PFSK-1 (cell line): Measurements from ENCODE around the gene COMMD9.

Experiments used
- FOXP2 ChIP-seq: optimal IDR thresholded peaks from 2 replicates; pipeline ENCODE3; 2011; ENCODE audit warnings: borderline replicate concordance, control low read depth, inconsistent platforms; ENCODE audit not compliant: insufficient read depth; ENCODE audit errors: extremely low read length, extremely low read depth
- POLR2AphosphoS5 ChIP-seq: IDR thresholded peaks from 2 replicates; pipeline ENCODE4 v1.6.1; 2012; ENCODE audit warnings: low read depth, mild to moderate bottlenecking, control low read depth, low read length, moderate library complexity
- REST ChIP-seq, 2 experiments: IDR thresholded peaks; 2 replicates each; pipeline versions ENCODE4 v1.6.1 to v1.8.0; 2011 to 2012; ENCODE audit warnings: low read depth in 2 of 2, low read length in 2 of 2, control low read depth in 1 of 2, inconsistent platforms in 1 of 2, mild to moderate bottlenecking in 1 of 2, moderate library complexity in 1 of 2; ENCODE audit not compliant: insufficient read depth in 1 of 2
- SIN3A ChIP-seq: IDR thresholded peaks from 2 replicates; pipeline ENCODE4 v1.6.1; 2012; ENCODE audit warnings: mild to moderate bottlenecking, low read length, moderate library complexity, borderline replicate concordance; ENCODE audit not compliant: insufficient read depth
- TAF1 ChIP-seq: IDR thresholded peaks from 2 replicates; pipeline ENCODE4 v1.6.1; 2012; ENCODE audit warnings: low read length, control low read depth, borderline replicate concordance; ENCODE audit not compliant: insufficient read depth

The COMMD9 gene

DNA sequence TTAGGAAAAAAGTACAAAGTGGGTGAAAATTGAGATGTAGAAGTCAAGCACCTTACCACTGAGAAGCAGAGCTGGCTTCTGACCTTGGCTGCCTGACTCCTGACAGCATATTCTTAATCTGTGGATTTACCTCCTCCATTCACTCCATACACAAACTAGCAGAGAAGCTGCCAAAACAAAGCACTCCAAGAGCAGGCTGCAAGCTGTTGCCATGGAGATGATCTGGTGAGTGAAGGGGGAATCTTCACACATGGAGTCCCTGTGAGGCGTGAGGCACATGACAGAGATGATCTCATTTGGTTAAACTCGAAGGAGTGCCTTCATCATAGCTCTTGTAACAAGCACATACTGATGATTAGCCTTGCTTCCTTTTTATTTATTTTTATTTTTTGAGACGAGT is 16.1 kb downstream of the COMMD9 start:
- TF ChIP-seq FOXP2: no peak

DNA sequence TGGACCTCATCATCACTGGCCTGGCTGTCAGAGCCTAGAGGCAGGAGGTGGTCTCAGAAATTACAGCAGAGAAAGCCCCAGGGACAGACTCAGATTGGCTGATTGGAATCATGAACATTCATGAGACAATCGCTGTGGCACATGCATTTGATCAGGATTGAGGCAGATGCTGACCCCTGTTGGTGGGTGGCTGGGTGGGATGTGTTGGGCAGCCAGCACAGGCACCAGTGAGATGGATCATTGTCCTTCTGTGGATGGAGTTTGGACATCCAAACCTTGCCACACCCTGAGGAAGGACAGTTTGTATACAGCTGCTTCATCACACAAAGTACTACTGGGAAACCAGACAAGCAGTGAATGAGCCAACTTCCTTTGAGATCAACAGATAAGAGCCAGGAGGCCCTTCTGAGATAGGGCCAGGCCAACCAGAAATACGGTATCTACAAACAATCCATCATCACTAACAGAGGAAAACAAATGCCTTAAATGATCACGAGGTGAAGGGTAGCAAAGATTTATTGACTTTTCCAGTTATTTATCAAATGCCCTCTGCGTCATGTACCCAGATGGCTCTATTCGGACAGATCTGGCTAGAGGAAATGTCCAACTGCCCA is 17.3 kb downstream of the COMMD9 start:
- TF ChIP-seq FOXP2: peak; percentile 66
- TF ChIP-seq REST (IDR thresholded peaks at IDR 0.05; ENCODE audit: insufficient read depth in 1 of 2, low read depth in 2 of 2, low read length in 2 of 2): no peak
- TF ChIP-seq TAF1: no peak
- TF ChIP-seq SIN3A: 0 out of 2 replicates have a peak, but pooled peaks have one; percentile 27
- no peak for TF ChIP-seq POLR2AphosphoS5

DNA sequence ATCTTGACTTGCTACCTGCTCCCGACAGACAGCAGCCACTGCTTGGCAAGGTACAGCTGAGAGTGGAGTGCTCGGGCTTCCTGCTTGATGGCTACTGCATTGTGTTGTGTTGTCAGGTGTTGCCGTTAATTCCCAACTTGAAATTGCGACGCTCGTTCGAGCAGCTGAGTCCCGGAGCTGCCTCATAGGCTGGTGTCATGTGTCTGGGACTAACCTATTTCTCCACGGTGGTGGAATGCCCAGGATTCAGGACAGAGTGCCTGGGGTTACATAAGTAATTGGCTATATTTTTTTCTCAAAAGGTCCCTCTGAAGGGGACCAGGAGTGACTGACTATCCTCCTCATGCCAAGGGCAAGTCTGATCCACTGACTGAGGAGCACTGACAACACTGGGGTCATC is 18.5 kb downstream of the COMMD9 start:
- TF ChIP-seq POLR2AphosphoS5: no peak
- TF ChIP-seq REST (IDR thresholded peaks at IDR 0.05; ENCODE audit: insufficient read depth in 1 of 2, low read depth in 2 of 2, low read length in 2 of 2): no peak

DNA sequence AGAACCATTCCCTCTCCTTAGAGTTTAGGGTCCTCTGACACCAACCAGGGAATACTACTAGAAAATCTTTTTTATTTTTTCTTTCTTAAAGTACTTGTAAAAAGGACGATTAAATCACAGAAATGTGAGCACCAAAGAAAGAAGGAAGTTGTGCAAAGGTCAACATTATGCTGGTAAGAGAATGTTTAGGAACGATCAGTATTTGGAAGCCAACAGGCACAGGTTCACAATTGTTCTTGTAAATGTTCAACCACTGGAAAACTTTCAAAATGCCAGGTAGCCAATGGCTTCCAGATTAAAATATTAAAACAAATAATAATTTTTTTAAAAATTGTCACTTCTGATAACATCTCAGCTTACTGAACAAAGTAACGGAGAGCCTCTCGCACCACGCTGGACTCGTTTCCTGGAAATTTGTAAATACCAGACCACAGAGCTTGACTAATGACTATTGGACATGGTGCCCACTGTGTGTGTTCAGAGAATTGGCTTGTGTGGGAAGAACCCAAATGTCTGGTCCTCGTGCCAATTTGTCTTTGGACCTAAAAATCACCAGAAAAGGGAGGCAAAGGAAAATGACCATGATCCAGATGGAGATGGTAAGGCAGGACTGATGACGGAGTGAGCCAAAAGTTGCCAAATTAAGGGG is 20.8 kb downstream of the COMMD9 start:
- TF ChIP-seq TAF1 (no peak), SIN3A (no peak), POLR2AphosphoS5 (no peak)

DNA sequence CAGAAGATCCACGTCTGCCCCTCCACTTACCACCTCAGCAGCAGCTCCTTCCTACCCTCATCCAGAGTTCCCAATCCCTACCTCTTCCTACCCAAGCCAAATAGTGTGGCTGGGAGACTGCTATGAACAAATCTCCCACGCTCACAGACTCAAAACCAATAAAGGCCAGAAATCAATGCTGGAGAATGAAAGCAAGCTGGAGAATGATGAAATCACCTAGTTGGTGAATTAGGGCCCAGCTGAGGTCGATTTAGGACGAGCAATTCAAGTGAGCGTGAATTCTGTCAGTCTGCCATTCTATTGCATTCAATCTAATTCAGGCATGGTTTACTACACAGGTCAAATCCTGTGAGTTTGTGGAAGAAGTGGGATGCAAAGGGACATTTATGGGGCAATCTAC is 22.5 kb downstream of the COMMD9 start:
- TF ChIP-seq FOXP2: no peak
- no peak for TF ChIP-seq POLR2AphosphoS5
- no peak for TF ChIP-seq REST (IDR thresholded peaks at IDR 0.05; ENCODE audit: insufficient read depth in 1 of 2, low read depth in 2 of 2, low read length in 2 of 2)
- no peak for TF ChIP-seq SIN3A
- TF ChIP-seq TAF1: no peak

GRCh38 chr11:36265793-36266628 is 23.2 kb downstream of the COMMD9 start:
- TF ChIP-seq TAF1 (no peak), FOXP2 (no peak), SIN3A (no peak), REST (IDR thresholded peaks at IDR 0.05; ENCODE audit: insufficient read depth in 1 of 2, low read depth in 2 of 2, low read length in 2 of 2) (no peak), POLR2AphosphoS5 (no peak)
